NCI-H1436 treated with DMSO at 0.1 percent for 48 hours (cell line): Measurements from ENCODE around the gene ARID5A.
"Not testable (repeated sequence)": the region's sequence is repeated elsewhere in the genome, so short reads cannot be mapped to it uniquely, and the experiment has no call there.

Experiments used
- DNase-seq: peaks from one replicate; lab custom pipeline; 2025; lab: John Stamatoyannopoulos, UW

ARID5A gene

DNA sequence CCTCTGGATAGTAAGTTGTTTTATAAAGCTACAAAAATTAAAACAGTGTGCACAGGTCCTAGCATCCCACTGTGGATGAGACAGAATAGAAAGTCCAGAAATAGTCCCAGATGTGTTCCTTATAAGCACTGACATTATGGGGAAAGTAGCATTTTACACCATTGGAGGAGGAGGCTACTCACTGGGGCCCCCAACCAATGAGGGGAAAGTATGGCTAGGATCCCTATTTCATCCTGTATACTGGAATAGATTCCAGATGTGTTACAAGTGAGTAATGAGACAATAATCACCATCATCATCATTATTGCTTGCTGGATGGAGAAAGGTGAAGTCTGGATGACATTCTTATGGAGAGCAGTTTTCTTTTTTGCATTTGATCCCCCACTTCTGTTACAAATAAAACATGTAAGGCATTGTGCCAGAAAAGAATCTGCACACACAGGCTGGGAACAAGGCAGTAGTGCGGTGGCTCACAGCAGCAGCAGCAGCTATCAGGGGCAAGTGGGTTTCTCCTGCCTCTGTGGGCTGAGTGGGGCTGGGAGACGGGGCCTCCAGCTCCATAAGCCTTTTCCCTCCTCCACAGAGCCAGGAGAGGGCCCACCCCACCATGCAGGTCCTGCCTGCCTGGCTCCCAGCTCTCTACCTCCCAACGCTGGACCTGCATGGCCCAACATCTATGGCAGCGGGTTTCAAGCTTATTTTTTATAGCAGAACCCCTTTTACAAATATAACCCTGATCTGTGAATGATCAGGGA is 5.0 kb downstream of the ARID5A start:
- no peak for DNase-seq

DNA sequence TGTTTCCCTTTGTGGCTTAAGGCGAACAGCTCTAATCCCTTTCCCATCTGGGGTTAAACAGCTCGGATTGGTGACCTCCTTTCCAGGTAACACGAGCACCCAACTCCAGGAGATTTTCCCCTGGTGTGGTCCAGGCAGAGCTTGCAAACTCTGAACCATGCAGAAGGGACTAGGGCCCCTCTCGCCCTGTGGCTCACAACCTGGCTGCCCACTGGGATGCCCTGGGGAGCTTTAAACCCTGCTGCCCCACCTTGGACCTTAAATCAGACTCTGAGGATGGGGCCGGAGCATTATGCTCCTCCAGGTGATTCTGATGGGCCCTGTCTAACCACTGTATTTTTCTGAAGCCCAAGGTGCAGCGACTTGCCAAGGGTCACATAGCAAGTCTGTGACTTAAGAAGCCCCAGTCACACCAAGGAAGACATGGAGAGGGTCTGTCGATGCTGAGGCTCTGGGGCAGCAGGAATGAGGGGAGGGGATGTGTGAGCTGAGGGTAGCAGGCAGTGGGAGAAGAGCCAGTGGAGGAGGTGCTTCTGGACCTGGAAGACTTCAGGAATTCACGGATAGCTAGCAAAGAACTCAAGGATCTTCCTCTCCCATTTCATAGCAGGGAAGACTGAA is 5.9 kb downstream of the ARID5A start:
- no peak for DNase-seq

DNA sequence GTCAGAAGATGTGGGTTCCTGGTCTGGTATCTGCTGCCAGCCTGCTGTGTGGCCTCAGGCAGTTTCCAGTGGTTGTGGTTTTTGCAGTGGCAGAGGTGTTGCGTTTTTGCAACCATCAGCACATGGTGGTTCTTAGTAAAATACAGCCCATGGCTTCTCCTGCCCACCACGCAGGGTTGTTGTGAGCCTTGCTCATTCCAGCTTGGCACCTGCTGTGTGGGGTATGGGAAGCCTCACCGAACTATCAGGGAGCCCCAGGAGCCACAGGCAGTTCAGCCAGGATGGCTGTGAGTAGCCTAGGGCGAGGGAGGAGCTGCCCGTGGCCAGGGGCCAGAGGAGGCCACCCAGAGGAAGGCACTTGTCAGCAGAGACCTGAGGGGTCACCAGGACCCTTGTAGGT is 9.8 kb downstream of the ARID5A start:
- no peak for DNase-seq

DNA sequence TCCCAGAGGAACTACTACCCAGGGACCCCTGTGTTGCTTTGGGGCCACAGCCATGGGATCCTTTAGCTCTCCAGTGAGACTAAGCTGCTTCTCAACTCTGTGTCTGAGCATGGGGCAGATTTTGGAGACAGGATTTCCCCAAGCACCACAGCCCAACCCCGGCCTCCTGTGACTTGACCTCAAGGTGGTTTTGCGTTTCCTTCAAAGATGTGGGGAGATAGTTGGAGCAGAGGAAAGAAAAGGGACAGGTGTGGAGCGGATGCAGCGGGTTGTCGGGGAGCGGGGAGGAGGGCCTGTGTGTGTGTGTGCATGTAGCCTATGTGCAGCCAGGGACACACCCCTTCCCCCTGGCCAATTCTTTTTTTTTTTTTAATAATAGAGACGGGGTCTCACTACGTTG is 10.2 kb downstream of the ARID5A start:
- DNase-seq: no peak

DNA sequence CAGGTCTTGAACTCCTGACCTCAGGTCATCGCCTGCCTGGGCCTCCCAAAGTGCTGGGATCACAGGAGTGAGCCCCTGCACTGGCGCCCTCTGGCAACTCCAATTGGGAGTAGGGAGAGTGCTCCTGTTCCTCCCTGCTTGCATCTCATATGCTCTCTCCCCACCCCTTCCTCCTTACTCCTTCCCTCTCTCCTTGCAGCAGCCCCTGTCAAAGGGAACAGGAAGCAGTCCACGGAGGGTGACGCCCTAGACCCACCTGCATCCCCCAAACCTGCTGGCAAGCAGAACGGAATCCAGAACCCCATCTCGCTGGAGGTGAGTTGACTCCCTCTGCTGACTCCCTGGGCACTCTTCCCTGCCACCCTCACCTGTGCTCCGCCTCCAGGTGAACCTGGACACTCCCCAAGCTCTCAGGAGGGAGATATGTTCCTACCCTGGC is 10.7 kb downstream of the ARID5A start:
- no peak for DNase-seq

DNA sequence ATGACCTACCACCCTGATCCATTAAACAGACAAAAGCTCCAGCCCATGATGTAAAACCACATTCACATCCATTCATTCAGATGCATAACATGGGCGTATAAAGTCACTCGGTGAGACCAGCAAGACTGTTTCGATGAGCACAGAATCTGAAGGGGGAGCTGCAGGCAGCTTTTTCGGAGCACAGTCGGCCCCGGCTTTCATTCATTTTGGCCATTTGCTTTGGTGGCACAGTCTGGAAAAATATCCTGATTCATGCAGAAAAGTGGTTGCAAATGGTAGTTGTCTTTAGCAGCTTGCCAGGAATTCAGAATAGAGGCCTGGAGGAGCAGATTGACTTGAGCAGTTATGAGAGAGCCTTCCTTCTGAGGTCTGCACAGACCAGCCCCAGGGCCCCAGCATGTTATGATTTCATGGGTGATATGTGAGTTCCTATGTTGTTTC is 11.2 kb downstream of the ARID5A start:
- DNase-seq: no peak

DNA sequence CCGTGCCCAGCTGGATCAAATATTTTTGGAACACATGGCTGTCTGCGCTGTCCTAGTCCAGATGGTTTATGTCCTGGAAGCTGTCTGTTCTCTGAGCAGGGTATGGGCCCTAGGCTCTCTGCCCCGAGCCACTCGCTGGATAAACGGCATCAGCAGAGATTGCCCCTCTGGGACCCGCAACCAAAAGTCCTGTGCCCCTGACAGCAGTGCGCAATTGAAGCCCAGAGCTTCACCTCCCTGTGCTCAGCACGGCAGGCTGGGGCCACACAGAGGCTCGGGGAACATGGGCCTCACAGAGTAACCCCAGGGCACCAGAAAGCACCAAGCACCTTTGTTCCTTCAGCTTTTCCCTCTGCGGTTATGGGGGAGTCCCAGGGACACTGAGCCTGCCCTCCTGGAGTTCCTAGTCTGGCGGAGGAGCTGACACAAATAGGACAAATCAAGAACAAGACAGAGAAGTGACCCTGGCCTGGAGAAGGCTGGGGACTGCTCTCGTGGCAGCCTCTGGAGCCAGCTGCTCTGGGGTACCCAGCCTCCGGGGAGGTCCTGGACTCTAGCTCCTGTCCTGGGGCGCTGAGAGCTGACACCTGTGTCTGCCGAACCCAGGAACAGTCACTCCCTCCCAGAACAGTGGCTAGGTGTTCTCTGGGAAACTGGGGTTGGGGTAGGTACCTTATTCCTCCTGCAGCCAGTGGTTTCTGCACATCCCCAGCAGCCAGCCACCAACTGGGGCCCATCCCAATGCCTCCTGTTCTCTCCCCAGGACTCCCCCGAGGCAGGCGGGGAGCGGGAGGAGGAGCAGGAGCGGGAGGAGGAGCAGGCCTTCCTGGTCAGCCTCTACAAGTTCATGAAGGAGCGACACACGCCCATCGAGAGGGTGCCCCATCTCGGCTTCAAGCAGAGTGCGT is 12.3 kb downstream of the ARID5A start:
- DNase-seq: no peak

DNA sequence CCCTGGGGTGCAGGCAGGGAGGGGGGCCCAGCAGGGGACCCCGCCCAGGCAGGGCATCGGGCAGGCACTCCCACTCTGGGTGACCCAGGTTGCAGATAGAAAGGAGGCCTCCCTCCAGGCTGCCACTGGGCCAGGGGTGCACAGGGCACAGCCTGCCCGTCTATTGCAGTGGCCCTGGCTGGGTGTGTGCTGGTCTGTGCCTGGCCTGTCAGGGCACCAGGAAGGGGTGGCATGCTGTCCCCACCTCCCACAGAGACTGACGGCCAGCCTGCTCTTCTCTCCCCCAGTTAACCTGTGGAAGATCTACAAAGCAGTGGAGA is 12.9 kb downstream of the ARID5A start:
- DNase-seq: no peak

DNA sequence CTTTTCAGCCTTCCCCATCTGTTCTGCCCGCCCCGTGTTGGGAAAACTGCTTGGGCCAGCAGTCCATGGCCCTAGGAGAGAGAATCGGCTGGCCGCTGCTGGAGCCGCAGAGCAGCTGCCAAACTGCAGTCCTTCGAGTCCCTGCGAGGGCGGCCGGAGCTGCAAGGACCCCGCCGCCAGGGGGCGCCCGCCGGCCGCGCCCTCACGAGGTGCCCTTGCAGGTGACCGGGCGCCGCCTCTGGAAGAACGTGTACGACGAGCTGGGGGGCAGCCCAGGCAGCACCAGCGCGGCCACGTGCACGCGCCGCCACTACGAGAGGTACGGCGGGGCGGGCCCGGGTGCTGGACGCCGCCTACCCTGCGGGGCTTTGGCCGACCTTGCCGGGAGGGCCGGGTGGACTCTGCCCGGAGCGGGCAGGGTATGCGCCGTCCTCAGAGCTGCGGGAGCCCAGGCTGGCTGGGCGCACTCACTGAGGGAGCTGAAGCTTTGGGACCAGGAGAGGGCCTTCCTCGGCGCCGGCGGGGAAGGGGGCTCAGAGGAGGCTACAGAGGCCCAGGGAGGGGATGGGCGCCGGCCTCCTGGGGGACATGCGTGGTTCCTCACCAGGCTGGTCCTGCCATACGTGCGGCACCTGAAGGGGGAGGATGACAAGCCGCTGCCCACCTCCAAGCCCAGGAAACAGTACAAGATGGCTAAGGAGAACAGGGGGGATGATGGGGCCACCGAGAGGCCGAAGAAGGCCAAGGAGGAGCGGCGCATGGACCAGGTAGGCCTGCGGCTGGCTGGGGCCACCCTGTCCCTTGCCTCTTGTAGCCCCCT is 13.6 kb downstream of the ARID5A start:
- DNase-seq: no peak

DNA sequence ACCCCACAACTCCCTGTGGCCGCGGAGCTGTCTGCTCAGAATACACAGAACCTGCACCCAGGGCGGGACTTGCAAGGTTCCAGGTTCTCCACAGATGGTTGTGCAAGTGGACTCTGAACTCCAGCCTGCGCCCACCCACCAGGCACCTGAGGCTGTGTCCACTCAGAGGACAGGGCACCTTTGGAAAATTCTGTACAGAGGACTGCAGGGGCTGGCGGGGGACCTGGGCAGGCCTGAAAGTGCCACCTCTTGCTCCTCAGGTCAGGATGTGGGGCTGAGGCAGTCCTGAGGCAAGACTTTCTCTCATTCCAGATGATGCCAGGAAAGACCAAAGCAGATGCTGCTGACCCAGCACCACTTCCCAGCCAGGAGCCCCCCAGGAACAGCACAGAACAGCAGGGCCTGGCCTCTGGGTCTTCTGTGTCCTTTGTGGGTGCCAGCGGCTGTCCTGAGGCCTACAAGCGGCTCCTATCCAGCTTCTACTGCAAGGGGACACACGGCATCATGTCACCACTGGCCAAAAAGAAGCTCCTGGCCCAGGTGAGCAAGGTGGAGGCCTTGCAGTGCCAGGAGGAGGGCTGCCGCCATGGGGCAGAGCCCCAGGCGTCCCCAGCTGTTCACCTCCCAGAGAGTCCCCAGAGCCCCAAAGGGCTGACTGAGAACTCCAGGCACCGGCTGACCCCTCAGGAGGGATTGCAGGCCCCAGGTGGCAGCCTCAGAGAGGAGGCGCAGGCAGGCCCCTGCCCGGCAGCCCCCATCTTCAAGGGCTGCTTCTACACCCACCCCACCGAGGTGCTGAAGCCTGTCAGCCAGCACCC is 14.4 kb downstream of the ARID5A start:
- no peak for DNase-seq

DNA sequence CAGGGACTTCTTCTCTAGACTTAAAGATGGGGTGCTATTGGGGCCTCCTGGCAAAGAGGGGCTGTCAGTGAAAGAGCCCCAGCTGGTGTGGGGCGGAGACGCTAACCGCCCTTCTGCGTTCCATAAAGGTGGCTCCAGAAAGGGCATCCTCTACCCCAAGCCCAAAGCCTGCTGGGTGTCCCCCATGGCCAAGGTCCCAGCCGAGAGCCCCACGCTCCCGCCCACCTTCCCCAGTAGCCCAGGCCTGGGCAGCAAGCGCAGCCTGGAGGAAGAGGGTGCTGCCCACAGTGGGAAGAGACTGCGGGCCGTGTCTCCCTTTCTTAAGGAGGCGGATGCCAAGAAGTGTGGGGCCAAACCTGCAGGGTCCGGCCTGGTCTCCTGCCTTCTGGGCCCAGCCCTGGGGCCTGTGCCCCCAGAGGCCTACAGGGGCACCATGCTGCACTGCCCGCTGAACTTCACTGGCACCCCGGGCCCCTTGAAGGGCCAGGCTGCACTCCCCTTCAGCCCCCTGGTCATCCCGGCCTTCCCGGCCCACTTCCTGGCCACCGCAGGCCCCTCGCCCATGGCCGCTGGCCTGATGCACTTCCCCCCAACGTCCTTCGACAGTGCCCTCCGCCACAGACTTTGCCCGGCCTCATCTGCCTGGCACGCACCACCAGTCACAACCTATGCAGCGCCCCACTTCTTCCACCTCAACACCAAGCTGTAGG is 15.2 kb downstream of the ARID5A start:
- no peak for DNase-seq

DNA sequence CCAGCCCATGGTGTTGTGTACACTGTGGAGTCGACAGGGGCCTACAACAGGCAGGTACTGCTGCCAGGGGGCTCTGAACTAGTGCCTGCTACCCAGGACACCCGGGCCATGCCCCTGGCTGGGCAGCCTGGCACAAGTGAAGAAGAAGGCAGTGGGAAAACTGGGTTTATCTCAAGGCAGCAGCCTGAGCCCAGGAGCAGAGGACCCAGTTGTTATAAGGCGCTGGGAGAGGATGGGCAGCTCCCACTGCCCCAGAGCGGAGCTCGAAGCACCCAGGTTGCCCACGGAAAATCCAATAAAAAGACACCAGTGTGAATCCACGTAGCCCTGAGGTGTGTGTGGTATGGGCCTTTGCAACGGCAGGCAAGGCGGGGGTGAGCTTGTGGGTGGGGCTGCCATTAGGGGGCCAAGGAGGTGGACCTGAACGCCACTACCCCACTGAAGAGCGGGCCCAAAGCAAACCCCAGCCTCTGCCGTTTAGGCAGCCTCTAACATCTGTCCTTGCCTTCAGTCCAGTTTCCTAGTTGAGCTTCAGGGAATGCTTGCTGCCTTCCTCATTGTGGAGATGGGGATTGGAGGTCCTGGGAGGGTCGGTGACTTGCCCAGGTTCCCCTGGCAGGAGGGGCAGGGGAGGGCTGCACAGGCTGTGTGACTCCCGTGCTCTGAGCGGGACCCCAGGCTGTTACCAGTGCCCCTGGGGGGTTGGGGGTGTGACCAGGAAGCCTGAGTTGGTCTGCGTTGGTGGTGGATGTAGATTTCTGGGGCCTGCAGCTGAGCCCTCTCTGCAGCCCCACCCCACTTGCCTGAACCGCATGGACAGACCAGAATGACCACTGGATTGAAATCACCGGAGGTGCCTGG is 16.0 kb downstream of the ARID5A start:
- no peak for DNase-seq

DNA sequence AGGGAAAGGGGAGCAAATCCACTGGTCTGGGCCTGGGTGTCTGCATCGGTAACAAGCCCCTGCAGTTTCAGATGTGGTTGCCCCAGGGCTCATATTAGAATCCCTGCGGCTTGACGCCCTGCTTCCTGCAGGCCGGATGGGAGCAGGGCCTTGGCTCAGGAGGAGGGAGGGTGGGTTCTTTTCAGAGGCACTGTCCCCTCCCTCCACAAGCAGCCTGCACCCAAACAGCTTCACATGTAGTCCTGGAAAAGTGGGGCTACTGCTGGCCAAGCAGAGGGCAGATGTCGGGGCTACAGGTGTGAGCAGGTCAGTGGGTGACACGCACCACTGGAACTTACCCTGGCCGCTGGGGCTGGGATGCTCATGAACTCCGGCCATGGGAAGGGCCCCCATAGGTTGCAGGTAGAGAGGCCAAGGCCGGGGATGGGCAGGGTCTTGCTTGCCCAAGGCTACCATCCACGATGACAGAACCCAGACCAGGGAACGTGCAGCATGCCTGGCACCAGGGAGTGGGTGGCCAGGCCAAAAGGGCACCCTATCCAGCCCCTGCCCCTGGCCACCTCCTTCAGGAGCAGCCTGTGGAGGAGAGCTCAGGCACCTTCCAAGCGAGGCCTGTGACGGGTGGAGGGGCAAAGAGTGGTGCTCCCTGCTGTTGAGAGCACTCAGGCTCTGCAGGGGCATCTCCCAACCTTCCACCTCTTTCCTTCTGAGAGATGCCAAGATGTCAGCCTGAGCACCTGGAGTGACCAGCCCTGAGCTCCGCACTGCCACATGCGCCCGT is 16.8 kb downstream of the ARID5A start:
- DNase-seq: no peak

DNA sequence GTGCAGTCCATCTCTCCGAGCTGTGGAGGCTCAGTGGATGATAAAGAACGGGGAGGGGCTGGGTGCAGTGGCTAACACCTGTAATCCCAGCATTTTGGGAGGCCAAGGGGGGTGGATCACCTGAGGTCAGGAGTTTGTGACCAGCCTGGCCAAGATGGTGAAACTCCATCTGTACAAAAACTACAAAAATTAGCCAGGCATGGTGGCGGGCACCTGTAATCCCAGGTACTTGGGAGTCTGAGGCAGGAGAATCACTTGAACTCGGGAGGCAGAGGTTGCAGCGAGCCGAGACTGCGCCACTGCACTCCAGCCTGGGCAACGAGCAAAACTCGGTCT is 17.4 kb downstream of the ARID5A start:
- not testable (repeated sequence) for DNase-seq

DNA sequence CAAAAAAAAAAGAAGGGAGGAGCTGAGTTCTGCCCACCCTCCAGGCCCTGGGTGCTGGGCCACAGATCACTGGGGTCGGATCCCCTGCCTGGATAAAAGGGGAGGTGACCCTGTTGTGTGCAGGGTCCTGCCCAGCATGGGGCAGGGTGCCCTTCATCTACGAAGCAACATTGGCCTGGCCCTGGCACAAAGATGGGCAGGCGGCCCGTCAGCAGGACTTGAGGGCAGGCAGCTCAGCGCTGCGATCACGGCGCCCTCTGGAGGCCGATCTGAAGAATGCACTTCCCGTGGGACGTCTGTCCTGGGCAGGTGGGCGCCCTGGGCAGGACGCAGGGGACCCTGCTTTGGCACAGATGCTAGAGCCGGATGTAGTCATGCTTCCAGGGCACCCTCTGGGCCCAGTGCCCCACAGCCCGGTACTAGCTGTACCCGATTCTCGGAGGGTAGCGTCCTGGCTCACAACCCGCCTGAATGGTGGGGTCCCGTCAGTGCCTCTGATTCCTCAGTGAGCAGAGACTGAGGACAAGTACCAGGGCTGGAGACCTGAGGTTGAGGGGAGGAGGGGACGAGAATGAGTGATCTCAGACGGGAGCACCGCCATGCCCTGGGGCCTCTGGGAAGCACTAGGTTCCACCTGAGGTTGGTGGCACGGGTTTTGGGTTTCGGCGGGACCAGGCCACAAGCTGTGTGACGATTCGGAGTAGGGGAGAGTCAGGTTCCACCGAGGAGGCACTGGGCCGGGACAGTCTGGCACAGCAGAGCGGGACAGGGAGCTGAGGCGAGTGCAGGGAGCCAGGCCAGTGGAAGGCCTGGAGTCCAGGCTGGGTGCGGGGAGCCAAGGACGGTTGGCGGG is 18.0 kb downstream of the ARID5A start:
- peak; percentile 1 for DNase-seq

DNA sequence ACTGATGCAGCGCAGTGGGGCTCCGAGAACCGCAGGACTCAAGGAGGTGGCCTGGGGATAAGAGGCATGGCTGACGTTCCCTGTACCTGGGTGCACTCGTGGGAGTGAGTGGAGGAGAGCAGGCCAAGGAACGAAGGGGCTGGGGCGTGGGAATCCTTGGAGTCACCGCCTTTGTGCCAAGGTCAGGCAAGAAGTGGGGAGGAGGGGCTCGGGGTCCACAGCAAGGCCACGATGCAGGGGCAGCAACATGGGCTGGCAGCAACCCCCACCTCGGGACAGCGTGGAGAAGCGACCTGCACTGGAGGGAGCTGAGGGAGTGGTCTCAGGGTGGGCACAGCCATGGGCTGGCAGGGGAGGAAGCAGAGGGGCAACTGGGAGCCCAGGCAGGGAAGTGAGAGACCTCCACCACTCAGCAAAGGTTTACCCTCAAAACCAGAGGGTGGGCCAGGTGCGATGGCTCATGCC is 18.6 kb downstream of the ARID5A start:
- DNase-seq: no peak

DNA sequence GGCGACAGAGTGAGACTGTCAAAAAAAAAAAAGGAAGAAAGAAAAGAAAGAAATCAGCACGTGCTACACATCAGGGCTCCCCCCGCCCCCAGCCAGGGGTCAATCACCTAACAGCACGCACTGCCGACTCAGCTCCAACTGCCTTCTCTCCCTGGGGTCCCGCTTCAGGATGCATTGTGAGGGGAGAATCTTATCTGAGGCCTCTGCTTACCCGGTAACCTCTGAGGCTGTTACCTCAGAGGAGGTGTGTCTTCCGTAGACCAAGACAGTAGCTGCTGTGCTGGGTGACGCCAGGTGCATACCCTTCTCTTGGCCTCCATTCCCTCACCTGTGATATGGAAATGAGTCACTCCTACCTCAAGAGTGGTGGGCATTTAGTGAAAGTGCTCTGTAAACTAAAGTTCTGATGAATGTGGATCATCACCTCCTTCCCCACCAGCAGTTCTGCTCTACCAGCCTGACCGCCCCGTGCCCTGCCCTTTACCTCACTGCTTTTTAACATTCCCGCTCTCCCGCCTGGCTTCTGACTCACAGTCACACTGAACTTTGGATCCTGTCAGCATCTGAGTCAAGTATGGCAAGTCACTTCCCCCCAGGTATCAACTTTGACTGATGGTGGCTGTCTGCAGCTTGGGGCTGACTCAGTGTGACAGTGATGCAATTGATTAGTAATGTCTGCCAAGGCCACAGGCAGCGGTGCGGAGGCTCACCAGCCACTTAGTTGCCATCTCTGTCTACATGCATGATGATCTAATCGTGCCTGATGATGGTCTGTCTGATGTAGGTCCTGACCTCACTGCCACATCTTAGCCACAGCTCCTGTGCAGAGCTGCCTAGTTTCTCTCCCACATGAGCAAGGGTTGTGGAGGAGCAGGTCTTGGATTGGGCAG is 20.1 kb downstream of the ARID5A start:
- no peak for DNase-seq
